SK-N-DZ (cell line): ENCODE measurements around the gene CPO.

Source experiments
- DNase-seq: peaks from one replicate; pipeline ENCODE4 v3.0.0-alpha.2; 2015; ENCODE audit warnings: low spot score

Gene CPO

GRCh38 chr2:206971805-206972204, 32.5 kb downstream of the CPO start:
- DNase-seq = no peak

GRCh38 chr2:206974551-206974950, 35.2 kb downstream of the CPO start:
- DNase-seq = no peak

- DNase-seq = no peak
Observed at GRCh38 chr2:206978746-206979145, 39.4 kb downstream of the CPO start.

- no peak for DNase-seq
Observed at GRCh38 chr2:206979365-206979764, 40.0 kb downstream of the CPO start.

GRCh38 chr2:206979922-206980321, 40.6 kb downstream of the CPO start:
- no peak for DNase-seq

GRCh38 chr2:206980413-206980812, 41.1 kb downstream of the CPO start:
- no peak for DNase-seq

- DNase-seq = no peak
Observed at GRCh38 chr2:206981086-206981674, 41.9 kb downstream of the CPO start.

- peak; percentile 77 for DNase-seq
Observed at GRCh38 chr2:206981739-206982340, 42.5 kb downstream of the CPO start.

GRCh38 chr2:206982360-206982955, 43.1 kb downstream of the CPO start:
- DNase-seq = peak; percentile 48

- no peak for DNase-seq
Observed at GRCh38 chr2:206983161-206983859, 44.0 kb downstream of the CPO start.

GRCh38 chr2:206984206-206984605, 44.9 kb downstream of the CPO start:
- DNase-seq = no peak

- DNase-seq = no peak
Observed at GRCh38 chr2:206986943-206987342, 47.6 kb downstream of the CPO start.

GRCh38 chr2:206987810-206988209, 48.5 kb downstream of the CPO start:
- no peak for DNase-seq

GRCh38 chr2:206988884-206989283, 49.6 kb downstream of the CPO start:
- DNase-seq = no peak

GRCh38 chr2:206989311-206989710, 50.0 kb downstream of the CPO start:
- DNase-seq = peak; percentile 61

GRCh38 chr2:206990360-206990759, 51.0 kb downstream of the CPO start:
- DNase-seq = no peak

GRCh38 chr2:206991070-206991469, 51.8 kb downstream of the CPO start:
- DNase-seq = no peak

- DNase-seq = peak; percentile 26
Observed at GRCh38 chr2:206993396-206993911, 54.1 kb downstream of the CPO start.

- no peak for DNase-seq
Observed at GRCh38 chr2:206993964-206994363, 54.6 kb downstream of the CPO start.

GRCh38 chr2:206996556-206997065, 57.3 kb downstream of the CPO start:
- DNase-seq = no peak

GRCh38 chr2:207008105-207008990, 69.0 kb downstream of the CPO start:
- DNase-seq = no peak
